ENCODE data around the gene TIGD3.

GRCh38 chr11:65386307-65387140 is 32.0 kb downstream of the TIGD3 start, which contains the start of gene FRMD8:
- TF ChIP-seq EZH2 (IDR thresholded peaks at IDR 0.05; ENCODE audit: borderline replicate concordance, low read length): no peak
- no peak for TF ChIP-seq CTCF (IDR thresholded peaks at IDR 0.05; ENCODE audit: low read length)
